Adrenal gland (tissue), 12 donors: ENCODE measurements around the gene SNX24. TPM values are rescaled to one million over a fixed set of nuclear protein-coding genes. Genes with fewer than 3 reads are reported as not detected.

Source experiments
- DNase-seq, 7 donors: peaks; one replicate each; pipeline ENCODE4 v3.0.0-alpha.2; 2019 to 2020
- H3K27ac ChIP-seq, 5 donors: fragments of 200-600 bp; sonication (generic) in 4 of 5; 1 replicate in 3 of 5; 2 replicates in 2 of 5; pipeline versions ENCODE4 v1.5.1 to v1.8.0; 2016 to 2020; ENCODE audit warnings: mild to moderate bottlenecking in 1 of 5
- H3K27me3 ChIP-seq: fragments of 200-600 bp; 2 replicates; pipeline ENCODE4 v1.8.0; 2021
- H3K36me3 ChIP-seq, 2 donors: fragments of 200-600 bp; replicated peaks in 1 of 2; 1 replicate in 1 of 2; 2 replicates in 1 of 2; pipeline versions ENCODE4 v1.5.1 to v1.8.0; 2018 to 2022
- H3K4me1 ChIP-seq, 2 donors: fragments of 200-600 bp; replicated peaks in 1 of 2; 1 replicate in 1 of 2; 2 replicates in 1 of 2; pipeline versions ENCODE4 v1.5.1 to v1.8.0; 2018 to 2021
- H3K4me3 ChIP-seq, 4 donors: fragments of 200-600 bp; sonication (generic) in 3 of 4; one replicate each; pipeline ENCODE4 v1.5.1; 2016 to 2018
- H3K9me3 ChIP-seq, 3 donors: fragments of 200-600 bp; sonication (generic) in 1 of 3; replicated peaks in 1 of 3; 1 replicate in 2 of 3; 2 replicates in 1 of 3; pipeline versions ENCODE4 v1.5.1 to v1.8.0; 2016 to 2021
- POLR2A ChIP-seq, 2 donors: fragments of 450-650 bp; IDR thresholded peaks; one replicate each; pipeline ENCODE4 v1.6.1; 2017; ENCODE audit warnings: antibody characterized with exemption in 2 of 2, mild to moderate bottlenecking in 2 of 2, moderate library complexity in 1 of 2
- WGBS, 4 donors: extraction: QIAGEN DNeasy Blood & Tissue Kit in 2 of 4; methylation state at CpG; one replicate each; pipeline versions ENCODE4 v1.1.5 to v1.1.7; 2013 to 2017; 5-methylcytosine and 5-hydroxymethylcytosine counted together
- intact Hi-C, 2 donors: fragments of 100-400 bp; cut with DNase I; formaldehyde crosslinking; loops; one replicate each; pipeline versions ENCODE4 v1.14.1 to v1.15.0; 2022 to 2023
- polyA plus RNA-seq, 3 donors: library from polyadenylated mRNA; stranded (reverse); fragments of 200-250 nt in 2 of 3; fragments of 350-450 nt in 1 of 3; fragmentation: Illumina TruSeq in 1 of 3; extraction: RNeasy Lipid Tissue Mini Kit (QIAGEN cat#74804) in 1 of 3; gene quantifications; one replicate each; pipeline ENCODE4 v1.2.3, GENCODE V29; 2013 to 2014
- total RNA-seq, 9 donors: library from RNA; depleted of rRNA in 4 of 9; stranded (reverse); fragments of >200 nt in 4 of 9; fragments of 120-200 nt in 1 of 9; fragmentation: NEBNext Ultra II Directional in 1 of 9; extraction: Animal tissue kit (Norgen Biotek cat#: 25700) in 1 of 9; gene quantifications; one replicate each; pipeline versions ENCODE4 v1.1.0 to v1.2.4, GENCODE V29; 2013 to 2023
- TF ChIP-seq, protein P1 (sequence below), 6 experiments: fragments of 450-650 bp in 4 of 6; fragments of 200-600 bp in 2 of 6; sonication (generic) in 1 of 6; IDR thresholded peaks; 1 replicate in 5 of 6; 2 replicates in 1 of 6; pipeline versions ENCODE4 v1.5.1 to v1.8.0; 2016 to 2021; ENCODE audit warnings: antibody characterized with exemption in 6 of 6, mild to moderate bottlenecking in 2 of 6, moderate library complexity in 1 of 6
- donor health status: healthy with polysubstance abuse.
- donor health status: Bipolar disorder and iron deficiency.
- donor health status: DM: yes; HTN: yes; CAD: no.
- donor health status: DM: no; HTN: no; CAD: no.
- donor health status: DM: no; HTN: no; CAD: no.
- donor health status: DM: yes; HTN: yes; CAD: no.

SNX24 gene
- total and polyA plus RNA-seq, 12 donors, result 5.0 to 28.2 (median 13.9) TPM

DNA sequence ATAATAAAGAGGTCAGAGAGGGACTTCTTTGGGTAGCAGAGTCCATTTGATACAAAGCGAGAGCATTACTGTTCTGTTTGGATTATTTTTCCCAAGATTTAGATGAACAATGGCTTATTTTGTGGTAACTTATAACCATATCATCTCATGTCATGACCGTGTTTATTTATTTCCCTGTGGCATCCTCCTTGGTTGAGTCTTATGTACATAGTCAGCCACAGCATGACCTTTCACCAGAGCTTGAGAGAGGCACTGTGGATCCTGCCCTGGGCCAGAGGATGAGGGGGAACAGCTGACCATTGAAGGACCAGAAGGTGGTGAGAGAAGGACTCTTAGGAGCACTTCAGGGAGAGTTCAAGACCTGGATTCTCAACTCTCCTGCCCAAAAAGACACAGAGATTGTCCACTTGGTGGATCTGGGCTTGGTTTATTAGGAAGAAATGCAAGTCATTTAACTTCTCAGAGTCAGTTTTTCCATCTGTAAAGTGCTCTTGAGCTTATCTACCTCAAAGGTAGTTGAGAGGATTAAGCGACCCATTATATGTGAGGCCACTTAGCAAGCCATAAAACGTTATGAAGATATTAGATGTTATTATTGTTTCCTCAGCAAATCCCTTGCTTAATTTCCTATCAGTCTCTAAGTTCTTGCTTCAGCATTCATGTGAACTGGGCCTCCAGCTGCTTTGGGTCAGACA is 139.7 kb downstream of the SNX24 start:
- Histone ChIP-seq H3K27ac (no peak overlapping the region), H3K27me3 (no peaks in the 10 kb centered on the region), H3K4me1 (no peaks in the 10 kb centered on the region), H3K36me3 (no peaks in the 10 kb centered on the region), H3K9me3 (no peaks in the 10 kb centered on the region), H3K4me3 (no peak overlapping the region)
- TF ChIP-seq, protein P1, sequence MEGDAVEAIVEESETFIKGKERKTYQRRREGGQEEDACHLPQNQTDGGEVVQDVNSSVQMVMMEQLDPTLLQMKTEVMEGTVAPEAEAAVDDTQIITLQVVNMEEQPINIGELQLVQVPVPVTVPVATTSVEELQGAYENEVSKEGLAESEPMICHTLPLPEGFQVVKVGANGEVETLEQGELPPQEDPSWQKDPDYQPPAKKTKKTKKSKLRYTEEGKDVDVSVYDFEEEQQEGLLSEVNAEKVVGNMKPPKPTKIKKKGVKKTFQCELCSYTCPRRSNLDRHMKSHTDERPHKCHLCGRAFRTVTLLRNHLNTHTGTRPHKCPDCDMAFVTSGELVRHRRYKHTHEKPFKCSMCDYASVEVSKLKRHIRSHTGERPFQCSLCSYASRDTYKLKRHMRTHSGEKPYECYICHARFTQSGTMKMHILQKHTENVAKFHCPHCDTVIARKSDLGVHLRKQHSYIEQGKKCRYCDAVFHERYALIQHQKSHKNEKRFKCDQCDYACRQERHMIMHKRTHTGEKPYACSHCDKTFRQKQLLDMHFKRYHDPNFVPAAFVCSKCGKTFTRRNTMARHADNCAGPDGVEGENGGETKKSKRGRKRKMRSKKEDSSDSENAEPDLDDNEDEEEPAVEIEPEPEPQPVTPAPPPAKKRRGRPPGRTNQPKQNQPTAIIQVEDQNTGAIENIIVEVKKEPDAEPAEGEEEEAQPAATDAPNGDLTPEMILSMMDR (IDR thresholded peaks at IDR 0.05), result no peak
- no peak for TF ChIP-seq POLR2A (IDR thresholded peaks at IDR 0.05)
- intact Hi-C loops, result no loop called here
- no peak for DNase-seq
- 88 to 94% (median 91%) methylated on average over 4 of the region's 4 CpGs for WGBS, 4 donors

DNA sequence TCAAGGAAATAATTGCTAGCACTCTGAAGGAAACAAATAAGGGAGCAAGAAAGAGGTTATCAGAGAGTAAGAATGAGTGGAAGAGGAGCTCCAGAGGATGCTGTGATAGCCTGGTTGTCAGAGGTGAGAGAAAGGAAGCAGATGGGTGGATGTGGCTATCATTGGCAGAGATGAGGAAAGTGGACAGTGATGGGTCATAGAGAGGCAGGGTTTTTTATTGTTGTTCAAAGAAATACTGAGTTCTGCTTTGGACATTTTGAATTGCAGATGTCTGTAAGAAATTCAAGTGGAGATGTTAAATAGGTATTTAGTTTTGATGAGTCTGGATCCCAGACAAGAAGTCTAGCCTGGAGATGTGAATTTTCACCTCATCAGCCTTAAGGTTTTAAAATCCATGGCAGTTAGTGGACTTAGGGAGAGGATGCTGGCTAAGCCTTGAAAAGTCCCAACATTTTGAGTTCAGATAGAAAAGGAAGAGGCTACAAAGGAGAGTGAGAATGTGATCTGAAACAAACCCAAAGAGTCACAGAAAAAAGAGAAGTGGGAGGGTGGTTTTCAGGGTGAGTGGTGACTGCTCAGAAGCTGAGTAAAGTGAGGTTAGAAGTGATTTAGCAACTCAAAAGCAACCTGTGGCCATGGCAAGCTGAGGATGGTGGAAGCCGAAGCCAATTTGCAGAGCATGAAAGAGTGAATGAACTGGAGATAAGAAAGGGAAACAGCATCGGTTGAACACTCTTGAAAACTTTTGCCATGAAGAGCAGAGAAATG is 140.7 kb downstream of the SNX24 start:
- Histone ChIP-seq H3K27ac (no peak overlapping the region), H3K36me3 (no peaks in the 10 kb centered on the region), H3K4me3 (no peak overlapping the region), H3K27me3 (no peaks in the 10 kb centered on the region), H3K9me3 (no peaks in the 10 kb centered on the region), H3K4me1 (no peaks in the 10 kb centered on the region)
- DNase-seq, result no peak
- intact Hi-C loops, result no loop called here
- 89 to 96% (median 92%) methylated on average over 2 of the region's 2 CpGs for WGBS, 4 donors
- TF ChIP-seq, protein P1 (IDR thresholded peaks at IDR 0.05), result no peak
- TF ChIP-seq POLR2A (IDR thresholded peaks at IDR 0.05), result no peak

DNA sequence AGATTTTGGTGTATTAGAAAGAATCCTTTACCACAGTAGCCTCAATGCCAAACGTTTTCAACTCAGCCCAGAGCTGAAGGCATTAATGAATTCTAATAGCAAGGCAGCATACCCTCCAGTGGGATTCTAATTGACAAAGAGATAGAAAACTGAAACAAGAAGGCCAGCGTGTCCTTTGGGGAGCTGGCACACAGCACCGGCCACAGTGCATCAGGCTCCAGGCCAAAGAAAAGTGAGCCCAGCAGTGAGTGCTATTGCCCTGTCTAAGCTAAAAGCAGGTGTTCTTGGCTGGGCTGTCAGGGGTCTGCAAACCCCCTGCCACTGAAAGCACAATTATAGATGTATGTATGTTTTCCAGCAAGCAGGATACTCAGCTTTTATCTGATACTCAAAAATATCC is 150.7 kb downstream of the SNX24 start:
- intact Hi-C loops, result no loop called here
- H3K36me3 ChIP-seq, result no peaks in the 10 kb centered on the region
- no peaks in the 10 kb centered on the region for H3K9me3 ChIP-seq
- H3K4me1 ChIP-seq, result no peaks in the 10 kb centered on the region
- DNase-seq, result no peak
- H3K27ac ChIP-seq, result no peak overlapping the region
- no peaks in the 10 kb centered on the region for H3K27me3 ChIP-seq
- H3K4me3 ChIP-seq, result no peak overlapping the region
- 58 to 70% (median 68%) methylated on average over 3 of the region's 3 CpGs for WGBS, 4 donors
- TF ChIP-seq, protein P1 (IDR thresholded peaks at IDR 0.05), result no peak
- no peak for TF ChIP-seq POLR2A (IDR thresholded peaks at IDR 0.05)

DNA sequence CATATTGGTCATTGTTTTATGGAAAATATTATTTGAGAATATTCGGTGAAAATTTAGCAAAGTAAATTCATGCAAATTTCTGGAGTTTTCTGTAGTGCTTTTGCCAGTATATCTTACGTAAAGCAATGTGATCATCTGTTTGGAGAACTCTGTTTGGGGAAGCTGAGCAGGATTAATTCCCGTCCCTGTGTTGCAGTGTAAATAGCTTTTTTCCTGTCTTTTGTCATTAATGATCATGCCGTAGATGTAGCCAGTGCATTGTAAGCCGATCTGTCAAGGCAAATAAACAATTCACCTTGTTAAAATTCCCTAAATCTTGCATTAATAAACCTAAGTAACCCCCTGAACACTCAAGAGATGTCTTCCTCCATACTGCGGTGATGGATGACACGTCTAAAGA is 151.9 kb downstream of the SNX24 start:
- Histone ChIP-seq H3K9me3 (no peaks in the 10 kb centered on the region), H3K27ac (no peak overlapping the region), H3K27me3 (no peaks in the 10 kb centered on the region), H3K4me3 (no peak overlapping the region), H3K36me3 (no peaks in the 10 kb centered on the region), H3K4me1 (no peaks in the 10 kb centered on the region)
- 65 to 87% (median 78%) methylated on average over 7 of the region's 7 CpGs for WGBS, 4 donors
- no peak for DNase-seq
- no peak for TF ChIP-seq POLR2A (IDR thresholded peaks at IDR 0.05)
- TF ChIP-seq, protein P1 (IDR thresholded peaks at IDR 0.05), result no peak
- intact Hi-C loops, result no loop called here
